T-helper 2 cell treated with Interferon-gamma antibody and Interleukin-4, amounts not matched to agents 5 μg/mL and 100 μg/mL, for 36 hours (primary cell): ENCODE data around the gene SMAD3.

Source experiments
- DNase-seq: peaks from one replicate; pipeline ENCODE4 v3.0.0; 2021; ENCODE audit warnings: low spot score
- H3K27ac Mint-ChIP-seq: one replicate; pipeline ENCODE4 v1.8.0; 2021; ENCODE audit warnings: mild to moderate bottlenecking, mixed read lengths
- H3K27me3 Mint-ChIP-seq: one replicate; pipeline ENCODE4 v1.8.0; 2021; ENCODE audit warnings: low read depth, mixed read lengths
- H3K36me3 Mint-ChIP-seq: one replicate; pipeline ENCODE4 v1.8.0; 2021; ENCODE audit warnings: low read depth, mixed read lengths
- H3K4me1 Mint-ChIP-seq: one replicate; pipeline ENCODE4 v1.8.0; 2021; ENCODE audit warnings: low read depth, mixed read lengths
- H3K4me3 Mint-ChIP-seq: one replicate; pipeline ENCODE4 v1.8.0; 2022; ENCODE audit warnings: mild to moderate bottlenecking, moderate library complexity, mixed read lengths
- H3K9me3 Mint-ChIP-seq: one replicate; pipeline ENCODE4 v1.8.0; 2021; ENCODE audit warnings: mixed read lengths

SMAD3 gene

DNA sequence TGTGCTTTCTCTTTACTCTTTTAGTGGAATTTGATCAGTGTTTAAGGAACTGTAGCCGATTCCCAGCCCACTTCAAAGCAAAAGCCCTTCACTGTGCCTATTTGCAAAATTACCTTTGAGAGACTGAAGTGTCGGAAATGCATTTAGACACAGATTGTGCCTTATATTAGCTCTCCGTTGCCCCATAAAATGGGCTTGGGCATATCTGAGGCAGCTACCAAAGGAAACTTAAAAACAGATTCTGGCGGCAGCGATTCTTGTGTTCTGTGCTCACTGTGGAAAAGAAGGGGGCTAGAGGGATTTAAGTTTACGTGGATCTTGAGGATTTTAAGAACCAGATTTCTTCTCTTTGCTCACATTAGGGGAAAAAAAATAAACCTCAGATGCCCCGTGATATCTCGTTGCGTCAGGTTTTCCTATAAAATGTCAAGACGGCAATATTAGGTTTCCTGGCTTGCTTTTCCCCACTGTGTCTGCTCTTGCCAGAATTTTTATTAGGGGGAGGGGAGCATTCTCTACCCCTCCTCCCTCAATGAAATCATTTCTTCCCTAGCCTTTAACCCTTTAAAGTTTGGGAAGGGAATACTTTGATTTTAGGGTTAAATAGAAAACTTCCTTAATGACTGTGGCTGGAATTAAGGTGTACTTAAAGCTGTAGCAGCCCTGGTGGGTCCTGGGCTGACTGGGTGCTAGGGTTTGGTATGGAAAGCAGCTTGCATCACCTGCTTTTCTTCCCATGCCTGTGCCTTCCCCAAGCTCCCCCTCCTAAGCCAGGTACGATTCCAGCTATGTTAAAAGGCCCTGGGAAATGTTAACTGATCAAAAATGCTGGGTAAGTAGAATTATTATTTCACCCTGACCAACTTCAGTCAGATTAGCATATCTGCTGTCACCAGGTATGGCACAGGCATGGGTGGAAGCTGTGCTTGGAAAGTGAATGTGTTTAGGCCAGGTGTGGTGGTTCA is 73.8 kb downstream of the SMAD3 start:
- H3K4me1 Mint-ChIP-seq: peaks cover 58% of the 10 kb centered on the region
- no peaks in the 10 kb centered on the region for H3K27me3 Mint-ChIP-seq
- no peak for DNase-seq
- H3K4me3 Mint-ChIP-seq: no peak overlapping the region
- peaks cover 20% of the 10 kb centered on the region for H3K36me3 Mint-ChIP-seq
- no peaks in the 10 kb centered on the region for H3K9me3 Mint-ChIP-seq
- no peak overlapping the region for H3K27ac Mint-ChIP-seq

DNA sequence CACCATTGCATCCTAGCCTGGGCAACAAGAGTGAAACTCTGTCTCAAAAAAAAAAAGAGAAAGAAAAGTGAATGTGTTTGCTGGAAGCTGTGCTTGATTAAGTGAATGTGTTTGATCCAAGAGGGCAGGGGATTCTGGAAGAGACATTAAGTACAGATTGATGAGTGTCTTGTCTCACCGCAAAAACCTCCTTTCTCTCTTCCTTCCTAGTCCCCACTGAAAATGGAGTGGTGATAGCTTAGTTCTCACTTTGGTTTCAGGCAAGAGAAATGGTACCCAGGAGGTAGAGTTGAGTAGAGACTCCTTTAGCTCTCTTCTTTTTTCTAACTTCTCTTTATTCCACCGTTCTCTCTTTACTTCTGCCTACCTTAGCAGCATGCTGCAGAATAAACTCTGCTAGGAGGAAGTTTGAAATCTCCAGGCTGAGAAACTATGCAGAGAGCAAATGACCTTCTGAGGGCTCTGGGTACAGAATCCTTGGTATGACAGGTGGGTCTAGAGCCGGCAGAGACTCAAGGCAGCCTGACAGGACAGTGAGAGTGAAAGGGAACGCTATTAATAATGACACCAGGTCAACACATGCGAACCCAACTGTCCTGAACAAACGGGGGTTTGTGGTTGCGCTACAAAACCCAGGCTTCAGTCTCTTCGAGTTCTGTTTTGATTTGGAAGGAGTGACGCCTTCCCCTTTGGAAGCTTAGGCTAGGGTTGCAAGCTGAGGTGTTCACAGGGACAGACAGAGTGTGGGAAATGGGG is 74.9 kb downstream of the SMAD3 start:
- DNase-seq: no peak
- peaks cover 21% of the 10 kb centered on the region for H3K36me3 Mint-ChIP-seq
- no peaks in the 10 kb centered on the region for H3K9me3 Mint-ChIP-seq
- H3K4me3 Mint-ChIP-seq: no peak overlapping the region
- H3K27ac Mint-ChIP-seq: peak overlapping the region; percentile 16
- no peaks in the 10 kb centered on the region for H3K27me3 Mint-ChIP-seq
- H3K4me1 Mint-ChIP-seq: peaks cover 59% of the 10 kb centered on the region

DNA sequence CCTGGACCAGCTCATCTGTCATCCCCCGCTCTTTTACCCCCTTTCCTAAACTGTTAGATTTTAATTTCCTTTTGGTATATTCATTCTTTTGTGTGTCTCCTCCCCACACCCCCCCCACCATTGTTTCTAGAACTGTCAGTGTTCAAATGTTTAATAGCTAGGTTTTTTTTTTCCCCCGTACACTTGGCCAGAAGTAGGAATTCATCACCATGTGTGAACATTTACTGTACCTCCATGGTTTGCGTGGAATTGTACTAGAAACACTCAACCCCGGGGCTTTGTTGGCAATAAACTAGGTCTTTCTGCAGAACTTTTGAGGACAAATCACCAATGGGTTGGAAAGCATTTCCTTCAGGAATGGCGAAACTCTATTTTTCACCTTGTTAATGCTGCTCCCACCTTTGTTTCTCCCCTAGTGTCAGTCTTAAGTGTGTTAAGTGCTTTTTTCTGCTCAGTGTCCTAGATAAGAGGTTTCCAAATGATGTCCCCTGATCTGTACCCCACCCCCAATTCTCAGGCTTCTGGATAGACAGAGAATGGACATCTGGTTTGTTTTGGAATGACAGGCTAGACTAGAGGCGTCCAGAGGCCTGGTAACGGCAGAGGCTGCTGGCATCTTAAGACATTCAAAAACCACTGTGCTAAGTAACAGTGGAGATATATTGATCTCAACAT is 76.8 kb downstream of the SMAD3 start:
- H3K36me3 Mint-ChIP-seq: peaks cover 21% of the 10 kb centered on the region
- H3K4me3 Mint-ChIP-seq: no peak overlapping the region
- H3K27me3 Mint-ChIP-seq: no peaks in the 10 kb centered on the region
- no peaks in the 10 kb centered on the region for H3K9me3 Mint-ChIP-seq
- H3K27ac Mint-ChIP-seq: no peak overlapping the region
- no peak for DNase-seq
- peaks cover 63% of the 10 kb centered on the region for H3K4me1 Mint-ChIP-seq

DNA sequence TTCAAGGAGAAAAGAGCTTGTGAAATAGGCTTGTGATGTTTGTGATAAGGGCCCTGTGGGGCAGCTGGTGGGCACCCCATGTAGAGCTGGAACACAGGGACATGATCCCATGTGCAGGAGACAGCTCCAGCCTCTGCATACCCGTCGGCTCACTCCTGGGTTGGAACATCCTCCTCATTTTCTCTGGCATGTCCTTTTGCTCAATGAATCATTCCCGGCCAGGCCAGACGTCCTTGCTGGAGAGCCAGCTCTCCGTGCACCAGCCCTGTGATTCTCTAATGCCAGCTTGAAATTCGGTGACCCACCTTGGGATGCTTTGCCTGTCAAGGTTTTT is 77.3 kb downstream of the SMAD3 start:
- H3K4me3 Mint-ChIP-seq: no peak overlapping the region
- no peak overlapping the region for H3K27ac Mint-ChIP-seq

DNA sequence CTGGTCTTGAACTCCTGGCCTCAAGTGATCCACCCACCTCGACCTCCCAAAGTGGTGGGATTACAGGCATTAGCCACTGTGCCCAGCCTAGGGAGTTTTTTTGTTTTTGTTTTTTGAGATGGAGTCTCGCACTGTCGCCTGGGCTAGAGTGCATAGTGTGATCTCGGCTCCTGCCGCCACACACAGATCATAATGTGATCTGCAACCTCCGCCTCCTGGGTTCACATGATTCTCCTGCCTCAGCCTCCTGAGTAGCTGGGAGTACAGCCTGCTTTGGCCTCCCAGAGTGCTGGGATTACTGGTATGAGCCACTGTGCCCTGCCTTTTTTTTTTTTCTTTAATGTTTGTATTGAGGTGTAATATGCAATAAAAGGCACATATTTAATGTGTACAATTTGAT is 78.2 kb downstream of the SMAD3 start:
- H3K27ac Mint-ChIP-seq: no peak overlapping the region

More for the DNA sequence above, 77.3 kb downstream of the SMAD3 start:
- no peaks in the 10 kb centered on the region for H3K9me3 Mint-ChIP-seq
- DNase-seq: no peak
- H3K36me3 Mint-ChIP-seq: peaks cover 18% of the 10 kb centered on the region
- H3K4me1 Mint-ChIP-seq: peaks cover 64% of the 10 kb centered on the region
- H3K27me3 Mint-ChIP-seq: no peaks in the 10 kb centered on the region

DNA sequence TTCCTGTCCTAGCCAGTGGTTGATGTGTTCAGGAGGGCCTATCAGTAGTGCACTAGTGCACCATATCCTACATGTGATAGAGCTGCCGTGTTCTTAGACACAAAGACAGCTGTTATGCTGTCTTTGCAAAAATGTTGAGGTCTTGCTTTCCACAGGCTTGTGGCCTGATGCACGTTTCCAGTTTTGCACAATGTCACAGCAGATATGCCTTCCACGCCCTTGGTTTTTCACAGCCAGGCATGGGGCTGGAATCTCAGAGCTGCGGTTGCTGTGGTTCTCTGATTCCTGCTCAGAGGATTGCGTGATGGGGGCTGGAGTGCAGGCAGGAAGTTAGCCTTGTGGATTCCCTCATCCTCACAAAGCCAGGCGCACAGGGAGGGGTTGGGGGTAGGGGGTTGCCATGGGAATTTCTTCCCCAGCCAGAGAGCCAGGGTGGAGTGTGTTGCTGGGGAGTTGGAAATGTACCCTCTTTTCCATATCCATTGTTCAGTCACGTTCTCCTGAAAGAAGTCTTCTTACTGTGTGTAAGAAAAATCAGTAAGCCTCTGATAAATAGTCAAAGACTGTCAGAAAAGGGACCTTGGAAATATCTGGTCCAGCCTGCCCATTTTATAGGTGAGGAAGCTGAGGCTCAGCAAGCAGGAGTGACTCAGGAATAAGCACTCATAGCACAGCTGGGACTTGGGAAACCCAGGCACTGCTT is 79.4 kb downstream of the SMAD3 start:
- Mint-ChIP-seq H3K4me3 (peak overlapping the region; percentile 37), H3K27me3 (no peaks in the 10 kb centered on the region)

More for the DNA sequence above, 78.2 kb downstream of the SMAD3 start:
- DNase-seq: no peak
- Mint-ChIP-seq H3K36me3 (peaks cover 15% of the 10 kb centered on the region), H3K9me3 (no peaks in the 10 kb centered on the region), H3K4me1 (peaks cover 68% of the 10 kb centered on the region), H3K27me3 (no peaks in the 10 kb centered on the region), H3K4me3 (no peak overlapping the region)

DNA sequence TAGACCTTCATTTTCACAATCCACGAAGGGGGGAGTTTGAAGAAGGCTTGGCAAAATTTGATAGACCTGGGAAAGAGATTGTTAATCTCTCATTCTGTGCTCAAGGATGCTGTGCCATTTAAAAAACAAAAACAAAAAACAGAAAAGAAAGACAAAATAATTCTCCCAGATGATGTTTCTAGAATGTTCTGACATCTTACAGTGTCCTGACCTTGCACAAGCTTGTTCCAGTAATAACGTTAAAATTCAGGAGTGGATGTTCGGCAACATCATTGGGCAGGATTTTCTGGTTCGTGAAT is 79.9 kb downstream of the SMAD3 start:
- Mint-ChIP-seq H3K4me3 (peak overlapping the region; percentile 2), H3K4me1 (peaks cover 70% of the 10 kb centered on the region), H3K36me3 (peaks cover 14% of the 10 kb centered on the region), H3K27ac (peak overlapping the region; percentile 34), H3K9me3 (no peaks in the 10 kb centered on the region), H3K27me3 (no peaks in the 10 kb centered on the region)
- no peak for DNase-seq

More for the DNA sequence above, 79.4 kb downstream of the SMAD3 start:
- Mint-ChIP-seq H3K9me3 (no peaks in the 10 kb centered on the region), H3K4me1 (peaks cover 68% of the 10 kb centered on the region), H3K36me3 (peaks cover 15% of the 10 kb centered on the region), H3K27ac (peak overlapping the region; percentile 34)
- no peak for DNase-seq

DNA sequence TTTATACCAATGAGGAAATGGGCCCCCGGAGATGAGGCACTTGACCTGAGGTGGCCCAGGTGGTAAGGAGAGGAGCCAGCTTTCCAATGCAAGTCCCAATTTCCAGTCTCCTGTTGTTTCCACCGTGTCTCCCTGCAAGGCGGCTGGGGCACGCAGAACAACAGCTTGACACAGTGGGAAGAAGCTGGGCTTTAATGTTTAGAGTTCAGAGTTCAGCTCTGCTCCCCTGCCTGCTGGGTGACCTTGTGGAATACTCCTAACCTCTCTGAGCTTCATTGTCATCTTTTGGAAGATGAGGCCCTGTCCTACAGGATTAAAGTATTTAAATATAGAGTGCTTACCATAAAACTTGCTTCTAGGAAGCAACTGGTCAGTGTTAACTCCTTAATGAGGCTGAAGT is 80.3 kb downstream of the SMAD3 start:
- Mint-ChIP-seq H3K4me3 (peak overlapping the region; percentile 47), H3K27ac (no peak overlapping the region), H3K4me1 (peaks cover 72% of the 10 kb centered on the region), H3K27me3 (no peaks in the 10 kb centered on the region), H3K36me3 (peaks cover 12% of the 10 kb centered on the region), H3K9me3 (no peaks in the 10 kb centered on the region)
- no peak for DNase-seq

DNA sequence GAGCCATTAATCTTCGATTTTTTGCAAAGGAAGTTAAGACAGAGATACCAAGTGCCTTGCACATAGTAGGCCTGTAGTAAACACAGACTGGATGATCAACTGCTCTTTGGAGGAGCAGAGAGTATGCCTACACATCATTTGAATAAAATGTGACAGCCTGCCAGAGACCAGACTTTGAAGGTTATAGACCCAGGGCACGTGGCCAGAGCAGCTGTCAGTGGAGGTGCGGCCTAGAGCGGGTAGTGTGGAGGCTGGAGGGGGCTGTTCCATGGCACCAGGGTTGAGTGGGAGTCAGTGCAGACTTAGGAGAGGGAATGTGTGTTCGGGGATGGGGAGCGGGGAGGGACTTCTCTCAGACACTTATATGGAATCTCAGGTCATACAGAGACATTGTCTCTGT is 80.8 kb downstream of the SMAD3 start:
- Mint-ChIP-seq H3K9me3 (no peaks in the 10 kb centered on the region), H3K4me1 (peaks cover 72% of the 10 kb centered on the region), H3K27ac (peak overlapping the region; percentile 58), H3K36me3 (peaks cover 8% of the 10 kb centered on the region), H3K4me3 (peak overlapping the region; percentile 47), H3K27me3 (no peaks in the 10 kb centered on the region)
- DNase-seq: no peak

DNA sequence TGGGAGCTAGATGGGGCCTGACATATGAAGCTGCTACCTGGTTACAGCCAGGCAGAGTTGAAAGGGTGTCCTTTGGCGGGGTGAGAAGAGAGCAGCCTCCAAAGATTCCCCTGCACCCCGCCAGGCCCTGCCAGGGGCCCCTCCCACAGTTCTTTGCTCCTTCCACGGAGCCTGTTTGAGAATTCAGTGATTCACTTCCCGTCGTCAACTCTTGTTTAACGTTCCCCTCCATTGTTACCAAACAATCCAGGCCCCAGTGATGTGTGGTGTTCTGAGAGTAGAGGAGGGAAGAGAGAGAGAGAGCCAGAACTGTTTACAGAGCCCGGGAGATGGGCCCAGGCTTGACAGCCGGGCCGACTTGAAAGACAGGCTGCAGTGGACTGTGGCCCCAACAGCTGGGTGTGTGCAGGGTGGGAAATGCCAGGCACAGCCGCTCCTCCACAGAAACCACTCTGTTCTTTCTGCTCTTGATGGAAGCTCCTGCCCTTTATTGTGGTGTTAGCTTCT is 81.5 kb downstream of the SMAD3 start:
- DNase-seq: peak; percentile 42
- Mint-ChIP-seq H3K36me3 (peaks cover 8% of the 10 kb centered on the region), H3K4me1 (peaks cover 69% of the 10 kb centered on the region), H3K4me3 (peak overlapping the region; percentile 47), H3K27me3 (no peaks in the 10 kb centered on the region), H3K27ac (peak overlapping the region; percentile 71), H3K9me3 (no peaks in the 10 kb centered on the region)

DNA sequence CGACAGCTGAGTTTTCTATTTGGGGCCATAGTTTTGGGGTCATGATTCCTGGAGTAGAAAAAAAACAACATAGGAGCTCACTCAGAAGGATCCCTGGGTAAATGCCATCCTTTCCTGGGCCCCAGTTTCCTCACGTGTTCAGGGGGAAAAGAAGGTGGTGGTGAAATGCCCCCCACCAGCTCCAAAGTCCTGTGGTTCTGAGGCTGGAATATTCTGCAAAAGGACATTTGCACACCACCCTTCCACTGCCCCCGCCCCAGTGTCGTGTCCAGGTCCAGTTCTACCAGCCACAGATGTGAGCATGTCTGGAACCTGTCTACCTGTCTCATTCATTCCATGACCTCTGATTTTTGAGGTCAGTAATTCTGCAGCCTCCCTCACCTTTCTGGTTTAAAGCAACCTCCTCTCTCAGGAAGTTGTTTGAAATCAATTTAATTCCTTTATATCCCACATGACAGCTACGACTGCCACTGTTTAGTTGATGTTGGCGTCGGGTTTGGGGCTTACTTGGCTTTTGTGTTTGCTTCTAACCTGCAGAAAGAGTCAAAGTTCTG is 82.1 kb downstream of the SMAD3 start:
- Mint-ChIP-seq H3K27me3 (no peaks in the 10 kb centered on the region), H3K4me3 (peak overlapping the region; percentile 47), H3K9me3 (no peaks in the 10 kb centered on the region), H3K36me3 (peaks cover 9% of the 10 kb centered on the region), H3K4me1 (peaks cover 67% of the 10 kb centered on the region), H3K27ac (peak overlapping the region; percentile 64)
- no peak for DNase-seq

DNA sequence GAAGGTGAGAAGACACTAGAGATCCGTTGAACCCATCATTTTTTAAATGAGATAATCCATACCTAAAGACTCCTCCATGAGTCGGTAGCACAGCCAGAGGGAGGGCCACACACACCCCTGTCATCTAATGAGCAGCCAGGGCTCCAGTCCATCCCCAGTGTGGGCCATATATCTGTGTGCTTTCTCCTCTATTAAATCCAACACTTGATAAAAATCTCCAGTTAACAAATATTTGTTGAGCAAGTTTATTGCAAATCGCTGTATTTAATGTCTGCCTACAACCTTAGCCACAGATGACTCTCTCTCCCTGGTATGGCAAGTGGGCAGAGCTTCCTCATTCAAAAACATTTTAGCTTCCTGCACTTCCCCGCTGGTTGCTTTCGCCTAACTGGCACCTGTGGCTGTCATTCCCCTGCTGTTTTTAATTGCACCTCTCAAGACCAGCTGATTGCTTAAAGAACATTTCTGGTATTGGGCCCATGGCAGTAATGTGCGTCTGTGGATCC is 82.8 kb downstream of the SMAD3 start:
- Mint-ChIP-seq H3K4me3 (peak overlapping the region; percentile 47), H3K27ac (peak overlapping the region; percentile 64)
- DNase-seq: no peak

More for the DNA sequence above, 82.8 kb downstream of the SMAD3 start:
- H3K27me3 Mint-ChIP-seq: no peaks in the 10 kb centered on the region
- H3K36me3 Mint-ChIP-seq: peaks cover 12% of the 10 kb centered on the region
- H3K9me3 Mint-ChIP-seq: no peaks in the 10 kb centered on the region
- peaks cover 69% of the 10 kb centered on the region for H3K4me1 Mint-ChIP-seq
